GM19395 (cell line): ENCODE measurements around the gene YIF1A.
"Not testable (repeated sequence)": the region's sequence is repeated elsewhere in the genome, so short reads cannot be mapped to it uniquely, and the experiment has no call there.

Experiments
- ATAC-seq: cut with Tn5 transposase; IDR thresholded peaks from one replicate; pipeline ENCODE4 v1.9.1; 2021; ENCODE audit warnings: mild to moderate bottlenecking, moderate library complexity; ENCODE audit not compliant: unreplicated experiment

YIF1A gene

DNA sequence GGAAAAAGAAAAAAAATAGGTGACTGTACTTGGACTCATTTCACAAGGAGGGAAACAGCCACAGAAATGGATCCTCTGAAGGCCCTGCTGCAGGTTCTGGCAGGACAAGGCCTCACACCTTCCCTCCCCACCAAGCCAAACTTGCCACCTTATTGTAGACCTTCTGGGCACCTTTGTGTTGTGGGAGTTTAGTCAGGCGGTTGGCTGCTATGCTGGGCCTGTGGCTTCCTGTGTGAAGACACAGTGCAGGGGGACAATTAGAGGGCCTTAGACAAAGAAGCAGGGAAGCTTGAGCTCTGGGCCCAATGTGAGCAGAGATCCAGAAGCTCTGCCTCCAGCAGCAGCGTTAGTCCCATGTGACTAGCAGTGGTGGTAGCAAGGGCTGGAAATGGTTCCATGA lies 16.3 kb downstream of the YIF1A start:
- ATAC-seq: no peak

DNA sequence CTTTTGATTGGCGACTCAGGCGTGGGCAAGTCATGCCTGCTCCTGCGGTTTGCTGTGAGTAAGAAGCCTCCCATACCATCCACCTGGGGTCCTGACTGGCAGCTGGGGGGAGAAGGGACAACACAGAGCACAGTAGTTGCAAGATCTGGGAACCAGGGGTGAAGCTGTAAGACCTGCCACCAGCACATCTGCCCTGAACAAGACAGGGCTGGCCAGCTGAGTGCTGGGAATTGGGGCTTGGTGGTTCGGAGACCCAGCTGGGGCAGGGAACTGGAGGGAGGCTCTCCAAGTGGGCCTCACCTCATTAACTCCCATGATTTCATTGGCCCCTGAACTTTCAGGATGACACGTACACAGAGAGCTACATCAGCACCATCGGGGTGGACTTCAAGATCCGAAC lies 17.1 kb downstream of the YIF1A start:
- no peak for ATAC-seq

DNA sequence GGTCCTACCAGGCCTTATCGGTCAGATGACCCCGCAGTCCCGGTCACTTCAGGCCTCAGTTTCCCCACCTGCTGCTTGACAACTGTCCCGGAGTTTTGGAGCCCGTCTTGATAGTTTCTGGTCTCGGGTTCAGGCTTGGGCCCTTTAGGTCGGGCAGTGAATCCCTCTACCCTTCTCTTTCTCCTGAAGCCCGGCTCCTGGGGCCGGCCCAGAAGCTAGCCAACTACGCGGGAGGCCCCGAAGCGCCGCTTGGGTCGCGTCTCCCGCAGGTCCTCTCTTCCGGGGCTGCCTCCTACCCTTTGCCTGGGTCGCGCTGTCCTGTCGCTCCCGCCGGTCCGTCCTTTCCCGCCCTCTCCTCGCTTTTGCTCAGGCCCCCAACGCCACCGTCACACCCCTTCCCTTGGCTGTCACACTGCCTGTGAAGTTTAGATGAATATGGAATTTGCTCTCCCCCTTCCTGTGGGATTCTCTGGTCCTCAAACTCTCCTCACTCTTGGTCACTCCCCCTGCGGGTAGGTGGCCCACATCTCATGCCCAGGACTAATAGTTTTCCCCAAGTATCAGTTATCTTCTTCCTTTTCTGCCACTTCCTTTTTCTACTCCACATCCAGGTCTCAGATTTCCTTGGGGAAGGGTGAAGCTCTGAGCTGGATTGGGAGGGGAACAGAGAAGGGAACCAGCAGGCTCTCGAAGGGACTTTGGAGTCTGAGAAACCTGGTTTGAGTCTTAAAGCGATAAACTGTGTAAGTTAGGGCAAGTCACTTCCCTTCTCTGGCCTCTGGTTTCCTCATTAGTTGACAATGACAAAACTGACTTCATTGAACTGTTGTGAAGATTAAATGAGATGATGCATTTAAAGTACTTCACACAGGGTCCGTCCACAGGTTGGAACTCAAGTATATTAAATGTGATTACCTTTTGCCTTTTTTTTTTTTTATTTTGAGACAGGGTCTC lies 19.7 kb downstream of the YIF1A start:
- ATAC-seq: no peak

GRCh38 chr11:66268244-66268951 lies 20.5 kb downstream of the YIF1A start, which contains the start of gene RAB1B:
Gene RAB1B (plus strand): TSS chr11:66268639. CDS start chr11:66268680, 41 bp downstream.
- peak; percentile 74 for ATAC-seq

DNA sequence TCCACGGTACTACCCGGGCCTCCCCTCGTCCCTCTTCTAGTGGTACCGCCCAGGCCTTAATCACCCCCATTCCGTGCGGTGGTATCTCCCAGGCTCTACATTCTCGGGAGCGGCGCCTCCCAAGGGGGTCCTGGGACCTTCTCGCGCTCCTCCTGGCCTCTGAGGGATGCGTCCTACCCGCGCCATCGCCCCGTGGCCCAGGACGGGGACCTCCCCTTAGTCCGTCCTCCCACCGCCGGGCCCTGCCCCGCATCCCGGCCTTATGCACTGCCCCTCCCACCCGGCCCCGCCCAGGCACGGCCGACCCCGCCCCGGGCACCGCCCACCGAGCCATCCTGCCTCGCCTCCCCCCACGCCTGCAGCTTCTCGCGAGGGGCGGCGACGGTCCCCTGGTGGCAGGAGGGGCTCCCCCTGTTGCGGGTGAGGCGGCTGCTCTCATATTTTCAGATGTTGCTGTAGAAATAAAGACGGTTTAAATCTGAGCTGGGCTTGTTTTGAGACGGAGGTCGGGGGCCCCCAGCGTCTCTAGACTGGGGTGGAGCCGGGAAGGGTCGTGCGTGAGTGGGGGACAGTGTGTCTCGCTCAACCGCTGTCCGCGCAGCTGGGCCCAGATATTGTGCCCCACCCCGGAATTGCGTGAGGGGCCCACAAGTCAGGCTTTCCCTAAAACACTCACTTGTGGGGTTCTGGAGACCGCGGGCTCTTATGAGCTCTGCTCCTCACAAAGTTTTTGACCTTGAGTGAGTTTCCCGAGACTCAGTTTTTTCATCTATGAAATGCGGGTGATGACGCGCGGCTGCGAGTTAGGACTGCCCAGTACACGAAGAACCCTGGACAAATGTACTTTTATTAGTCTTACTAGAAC lies 21.3 kb downstream of the YIF1A start:
- ATAC-seq: peak; percentile 44

GRCh38 chr11:66267039-66267378 lies 21.9 kb downstream of the YIF1A start:
- no peak for ATAC-seq

- ATAC-seq: no peak
Measured at GRCh38 chr11:66266378-66267038, 22.4 kb downstream of the YIF1A start.

DNA sequence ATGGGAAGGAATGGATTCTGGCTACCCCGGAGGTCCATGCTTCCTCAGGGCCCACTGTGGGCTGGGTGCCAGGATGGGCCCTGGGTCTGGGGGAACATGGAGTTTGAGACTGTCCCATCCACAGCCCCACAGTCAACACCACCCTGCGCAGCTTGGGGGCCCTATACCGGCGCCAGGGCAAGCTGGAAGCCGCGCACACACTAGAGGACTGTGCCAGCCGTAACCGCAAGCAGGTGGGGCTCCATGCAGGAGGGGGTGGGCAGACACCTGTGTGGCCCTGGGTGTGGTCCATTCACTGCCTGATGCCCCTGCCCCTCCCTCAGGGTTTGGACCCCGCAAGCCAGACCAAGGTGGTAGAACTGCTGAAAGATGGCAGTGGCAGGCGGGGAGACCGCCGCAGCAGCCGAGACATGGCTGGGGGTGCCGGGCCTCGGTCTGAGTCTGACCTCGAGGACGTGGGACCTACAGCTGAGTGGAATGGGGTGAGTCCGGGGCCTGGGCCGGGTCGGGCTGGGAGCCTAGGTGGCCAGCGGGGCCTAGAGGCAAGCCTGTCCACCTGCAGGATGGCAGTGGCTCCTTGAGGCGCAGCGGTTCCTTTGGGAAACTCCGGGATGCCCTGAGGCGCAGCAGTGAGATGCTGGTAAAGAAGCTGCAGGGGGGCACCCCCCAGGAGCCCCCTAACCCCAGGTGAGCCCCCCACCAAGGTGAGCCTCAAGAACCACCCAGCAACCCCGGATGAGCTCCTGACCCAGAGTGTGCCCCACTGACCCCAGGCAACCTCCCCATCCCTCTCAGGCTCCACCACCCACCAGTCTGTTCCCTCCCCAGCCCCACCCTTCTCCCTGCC lies 23.2 kb downstream of the YIF1A start:
- no peak for ATAC-seq

DNA sequence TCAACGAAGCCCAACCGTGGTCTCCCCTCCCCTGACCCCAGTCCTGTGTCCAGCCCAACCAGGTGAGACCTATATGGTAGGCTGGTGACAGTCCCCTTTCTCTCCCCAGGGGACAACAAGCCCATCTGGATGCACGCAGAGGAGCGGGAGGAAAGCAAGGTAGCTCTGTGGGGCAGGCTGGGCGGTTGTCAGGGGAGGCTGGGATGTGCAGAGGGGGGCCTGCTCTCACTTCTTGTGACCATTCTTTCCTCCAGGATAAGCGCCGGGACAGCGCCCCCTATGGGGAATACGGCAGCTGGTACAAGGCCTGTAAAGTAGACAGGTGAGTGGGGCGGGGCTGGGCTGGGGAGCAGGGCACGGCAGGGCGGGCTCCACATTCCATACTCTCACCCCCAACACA lies 24.0 kb downstream of the YIF1A start:
- ATAC-seq: no peak

- ATAC-seq: no peak
Measured at GRCh38 chr11:66264383-66264782, 24.6 kb downstream of the YIF1A start.

- no peak for ATAC-seq
Measured at GRCh38 chr11:66263785-66264184, 25.2 kb downstream of the YIF1A start.

DNA sequence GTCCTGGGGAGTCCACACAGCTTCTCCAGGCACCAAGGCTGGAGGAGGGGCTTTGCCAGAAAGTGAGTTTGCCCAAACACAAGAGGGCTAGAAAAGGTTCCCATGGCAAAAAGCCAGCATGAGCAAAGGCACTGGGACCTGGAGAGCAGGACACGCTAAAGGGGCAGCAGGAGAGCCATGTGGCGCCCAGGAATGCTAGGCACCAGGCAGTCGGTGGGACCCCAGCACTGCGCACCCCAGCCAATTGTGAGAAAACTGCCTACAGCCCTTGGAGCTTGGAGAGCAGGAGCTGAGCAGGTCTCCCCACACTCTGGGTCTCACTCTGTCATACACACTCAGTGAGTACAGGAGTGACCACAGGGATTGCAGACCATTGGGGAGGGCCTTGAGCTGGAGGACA lies 25.7 kb downstream of the YIF1A start:
- no peak for ATAC-seq

DNA sequence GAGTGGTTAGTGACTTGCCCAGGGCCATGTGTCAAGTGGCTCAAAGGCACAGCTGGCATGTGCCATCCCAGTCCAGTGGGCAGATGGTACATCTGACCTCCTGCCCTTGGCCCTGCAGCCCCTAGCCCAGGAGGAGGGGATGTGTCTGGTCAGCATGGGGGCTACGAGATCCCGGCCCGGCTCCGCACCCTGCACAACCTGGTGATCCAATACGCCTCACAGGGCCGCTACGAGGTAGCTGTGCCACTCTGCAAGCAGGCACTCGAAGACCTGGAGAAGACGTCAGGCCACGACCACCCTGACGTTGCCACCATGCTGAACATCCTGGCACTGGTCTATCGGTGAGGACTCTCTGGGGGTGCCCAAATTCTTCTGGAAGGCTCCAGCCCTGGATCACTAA lies 26.2 kb downstream of the YIF1A start:
- no peak for ATAC-seq

GRCh38 chr11:66262191-66262590 lies 26.8 kb downstream of the YIF1A start:
- no peak for ATAC-seq

GRCh38 chr11:66261578-66261977 lies 27.4 kb downstream of the YIF1A start:
- ATAC-seq: no peak

GRCh38 chr11:66259956-66260355 lies 29.0 kb downstream of the YIF1A start:
- no peak for ATAC-seq

- no peak for ATAC-seq
Measured at GRCh38 chr11:66259225-66259624, 29.7 kb downstream of the YIF1A start.

DNA sequence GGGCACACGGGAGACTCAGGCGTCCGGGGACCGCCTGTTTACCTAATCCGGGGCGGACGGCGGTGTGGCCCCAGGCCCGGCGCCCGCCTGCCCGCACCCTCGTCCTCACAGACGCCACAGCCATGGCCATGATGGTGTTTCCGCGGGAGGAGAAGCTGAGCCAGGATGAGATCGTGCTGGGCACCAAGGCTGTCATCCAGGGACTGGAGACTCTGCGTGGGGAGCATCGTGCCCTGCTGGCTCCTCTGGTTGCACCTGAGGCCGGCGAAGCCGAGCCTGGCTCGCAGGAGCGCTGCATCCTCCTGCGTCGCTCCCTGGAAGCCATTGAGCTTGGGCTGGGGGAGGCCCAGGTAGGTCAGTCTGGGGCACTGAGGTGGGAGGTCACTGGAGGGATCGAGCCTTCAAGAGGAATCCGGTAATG lies 30.5 kb downstream of the YIF1A start:
- peak; percentile 3 for ATAC-seq

GRCh38 chr11:66253081-66253480 lies 35.9 kb downstream of the YIF1A start:
- not testable (repeated sequence) for ATAC-seq

GRCh38 chr11:66251809-66252208 lies 37.1 kb downstream of the YIF1A start:
- ATAC-seq: no peak
